HUDEP-2 (cell line): ENCODE results near the gene TNS3.

ENCODE experiments used
- DNase-seq, 76 experiments: peaks; one replicate each; lab custom pipeline; 2025; ENCODE audit not compliant: unreplicated experiment in 76 of 76; lab: John Stamatoyannopoulos, UW

TNS3 gene

GRCh38 chr7:47228386-47229014, 353.4 kb downstream of the TNS3 start:
- DNase-seq = peak in 13 of 76 experiments; percentile 2 to 31 (median 20)

- no peak for DNase-seq
Measured at GRCh38 chr7:47227762-47228177, 354.1 kb downstream of the TNS3 start.

GRCh38 chr7:47226696-47227095, 355.2 kb downstream of the TNS3 start:
- no peak for DNase-seq

- no peak for DNase-seq
Measured at GRCh38 chr7:47225387-47226131, 356.4 kb downstream of the TNS3 start.
